ENCODE results near the gene THRA.
A peak's percentile ranks its signal among the peaks of the same experiment; 100 is the strongest.

Gene THRA

DNA sequence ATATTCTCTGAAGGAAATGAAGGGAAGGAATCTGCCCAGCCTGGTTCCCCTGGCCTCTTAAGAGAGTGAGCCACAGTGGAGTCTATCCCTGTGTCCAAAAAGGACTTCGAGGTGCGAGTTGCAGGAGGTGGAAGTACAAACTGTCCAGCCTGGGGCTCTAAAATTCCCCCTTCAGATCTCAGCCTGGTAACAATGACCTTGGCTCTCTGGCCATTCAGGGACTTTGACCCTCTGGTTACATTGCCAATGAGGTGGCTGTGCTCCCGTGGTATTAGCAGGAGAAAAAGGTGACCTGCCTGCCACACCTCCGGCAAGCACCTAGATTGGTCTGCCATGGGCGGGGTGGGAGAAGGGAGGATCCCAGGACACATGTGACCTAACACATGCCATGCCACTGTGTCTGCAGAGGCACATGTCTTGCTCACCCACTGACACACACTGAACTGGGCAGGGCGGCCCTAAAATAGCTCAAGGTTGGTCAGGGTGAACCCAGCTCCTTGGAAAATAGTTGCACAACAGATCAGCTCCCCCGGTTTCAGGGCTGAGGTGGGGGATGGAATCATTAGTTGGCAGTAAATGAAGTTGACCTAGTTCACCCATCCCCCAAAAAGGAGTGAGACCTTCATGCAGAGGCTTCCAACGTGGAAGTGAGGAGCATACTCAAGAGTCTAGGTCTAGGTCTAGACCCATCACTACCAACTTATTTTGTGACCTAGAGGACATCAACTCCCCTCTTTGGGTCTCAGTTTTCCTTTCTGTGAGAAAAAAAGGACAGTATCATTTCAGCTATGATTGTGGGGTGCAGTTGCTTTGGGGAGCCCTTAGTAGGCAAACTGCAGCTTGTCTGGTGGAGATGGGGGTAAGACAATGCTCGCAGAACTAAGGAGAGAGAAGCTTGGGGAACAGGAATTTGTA lies 35.4 kb downstream of the THRA start:
- peak; percentile 40 for DNase-seq (ENCODE audit: low read depth)
- Histone ChIP-seq H3K4me1 (ENCODE audit: control insufficient read depth, insufficient read depth, low read length) (peaks cover 55% of the 10 kb centered on the region), H3K9ac (ENCODE audit: low read length) (peak overlapping the region; percentile 92), H3K36me3 (ENCODE audit: control insufficient read depth, insufficient read depth, low read length, severe bottlenecking) (peaks cover 41% of the 10 kb centered on the region), H3K9me3 (ENCODE audit: control insufficient read depth, low read length) (no peaks in the 10 kb centered on the region), H3K27me3 (replicated peaks; ENCODE audit: control insufficient read depth, insufficient read depth, low read length) (no peaks in the 10 kb centered on the region), H3K4me3 (ENCODE audit: low read length) (peak overlapping the region; percentile 85)

DNA sequence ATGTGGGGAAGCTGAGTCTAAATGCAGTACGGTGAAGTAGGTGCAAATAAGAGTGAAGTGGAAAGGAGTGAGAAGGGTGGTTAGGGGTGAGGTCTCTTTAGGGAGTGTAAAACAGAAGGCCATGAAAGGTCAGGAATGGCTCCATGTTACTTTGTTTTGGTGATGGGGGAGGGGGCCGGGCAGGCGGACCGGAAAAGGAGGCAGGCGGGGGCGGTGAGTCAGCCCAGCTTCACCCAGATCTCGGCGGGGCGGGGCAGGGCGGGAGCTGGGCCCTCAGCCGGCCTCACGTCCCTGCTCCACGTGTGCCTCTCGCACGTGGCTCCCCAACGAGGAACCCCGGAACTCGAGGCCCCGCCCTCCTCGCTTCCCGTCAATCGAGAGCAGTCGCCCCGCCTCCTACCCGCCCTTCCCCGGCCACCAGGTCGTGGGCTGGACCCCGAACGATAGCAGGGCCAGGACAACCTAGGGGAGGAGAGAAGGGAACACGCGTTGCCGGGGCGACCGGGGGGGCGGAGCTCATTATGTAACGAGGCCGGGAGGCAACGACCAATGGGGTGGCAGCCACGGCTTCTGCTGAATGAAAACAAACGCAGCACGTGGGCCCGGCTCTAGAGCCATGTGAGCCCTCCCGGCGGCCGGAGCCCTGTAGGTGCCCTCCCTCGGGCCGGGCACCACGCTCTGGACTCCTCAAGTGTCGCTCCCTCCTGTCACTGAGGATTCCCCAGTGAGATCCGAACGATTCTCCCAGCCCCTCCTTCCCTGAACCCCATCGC lies 36.3 kb downstream of the THRA start:
- DNase-seq (ENCODE audit: low read depth), result peak; percentile 99
- Histone ChIP-seq H3K4me1 (ENCODE audit: control insufficient read depth, insufficient read depth, low read length) (peaks cover 51% of the 10 kb centered on the region), H3K9me3 (ENCODE audit: control insufficient read depth, low read length) (no peaks in the 10 kb centered on the region), H3K27me3 (replicated peaks; ENCODE audit: control insufficient read depth, insufficient read depth, low read length) (no peaks in the 10 kb centered on the region), H3K9ac (ENCODE audit: low read length) (peak overlapping the region; percentile 99), H3K36me3 (ENCODE audit: control insufficient read depth, insufficient read depth, low read length, severe bottlenecking) (peaks cover 33% of the 10 kb centered on the region), H3K4me3 (ENCODE audit: low read length) (peak overlapping the region; percentile 99)

DNA sequence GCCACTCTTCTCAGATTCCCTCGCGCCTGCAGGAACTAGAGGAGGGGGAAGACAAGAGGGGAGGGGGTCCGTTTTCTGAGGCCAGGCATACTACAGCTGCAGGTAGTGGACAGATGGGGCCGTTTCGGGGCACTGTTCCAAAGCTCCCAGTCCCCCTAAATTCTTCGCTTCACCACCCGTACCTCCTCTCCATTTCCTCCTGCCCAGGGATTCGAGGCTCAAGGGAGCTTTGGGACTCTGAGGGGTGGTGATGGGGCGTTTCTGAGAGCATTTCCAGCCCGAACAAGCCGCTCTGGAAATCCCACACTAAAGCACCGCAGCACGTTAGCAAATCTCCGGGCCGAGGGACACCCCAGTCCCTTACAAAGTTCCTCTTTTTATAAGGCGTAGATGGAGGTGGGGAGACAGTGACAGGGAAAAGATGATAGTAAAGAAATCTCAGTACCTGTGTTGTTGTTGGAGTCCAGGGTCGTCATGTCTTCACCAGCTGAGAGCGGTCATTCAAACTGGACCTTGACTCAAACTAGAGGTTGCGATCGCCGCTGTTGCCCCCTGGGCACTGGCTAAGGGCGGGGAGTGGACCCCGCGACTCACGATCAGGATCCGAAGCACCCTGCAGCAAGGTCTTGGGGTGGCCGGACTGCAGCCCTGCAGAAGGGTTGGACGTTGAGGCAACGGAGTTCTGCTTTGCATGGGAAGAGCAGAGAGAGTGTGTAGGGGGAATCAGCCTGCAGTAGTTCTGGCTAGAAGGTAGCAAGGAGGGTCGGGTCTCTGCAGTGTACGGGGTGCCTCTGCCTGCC lies 37.1 kb downstream of the THRA start:
- Histone ChIP-seq H3K27me3 (replicated peaks; ENCODE audit: control insufficient read depth, insufficient read depth, low read length) (no peaks in the 10 kb centered on the region), H3K4me3 (ENCODE audit: low read length) (peak overlapping the region; percentile 99), H3K4me1 (ENCODE audit: control insufficient read depth, insufficient read depth, low read length) (peaks cover 56% of the 10 kb centered on the region), H3K9ac (ENCODE audit: low read length) (peak overlapping the region; percentile 99), H3K9me3 (ENCODE audit: control insufficient read depth, low read length) (no peaks in the 10 kb centered on the region), H3K36me3 (ENCODE audit: control insufficient read depth, insufficient read depth, low read length, severe bottlenecking) (peaks cover 25% of the 10 kb centered on the region)
- DNase-seq (ENCODE audit: low read depth), result peak; percentile 21

DNA sequence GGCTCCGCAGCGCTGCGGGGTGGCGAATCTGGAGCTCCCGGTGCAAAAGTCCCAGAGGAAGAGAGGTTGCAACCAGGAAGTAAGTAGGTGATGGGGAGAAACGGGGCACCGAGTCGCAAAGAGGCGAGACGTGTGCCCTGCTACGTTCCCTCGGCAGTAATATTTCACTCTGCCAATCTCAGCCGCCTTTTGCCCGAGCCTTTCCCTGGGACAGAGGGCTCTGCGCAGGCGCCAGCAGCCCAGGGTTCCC lies 37.6 kb downstream of the THRA start, which contains the start of gene NR1D1:
TSS of gene NR1D1 (minus strand) at position 171 of the 250 bp plus-strand sequence. CDS start 495 bp downstream, outside the sequence.
- Histone ChIP-seq H3K9ac (ENCODE audit: low read length) (peak within 1 kb of the TSS; percentile 99), H3K36me3 (ENCODE audit: control insufficient read depth, insufficient read depth, low read length, severe bottlenecking) (peaks cover 20% of the 10 kb centered on the region), H3K27me3 (replicated peaks; ENCODE audit: control insufficient read depth, insufficient read depth, low read length) (no peaks in the 10 kb centered on the region), H3K4me3 (ENCODE audit: low read length) (peak within 1 kb of the TSS; percentile 99), H3K9me3 (ENCODE audit: control insufficient read depth, low read length) (no peaks in the 10 kb centered on the region), H3K4me1 (ENCODE audit: control insufficient read depth, insufficient read depth, low read length) (peaks cover 60% of the 10 kb centered on the region)
- no peak for DNase-seq (ENCODE audit: low read depth)

DNA sequence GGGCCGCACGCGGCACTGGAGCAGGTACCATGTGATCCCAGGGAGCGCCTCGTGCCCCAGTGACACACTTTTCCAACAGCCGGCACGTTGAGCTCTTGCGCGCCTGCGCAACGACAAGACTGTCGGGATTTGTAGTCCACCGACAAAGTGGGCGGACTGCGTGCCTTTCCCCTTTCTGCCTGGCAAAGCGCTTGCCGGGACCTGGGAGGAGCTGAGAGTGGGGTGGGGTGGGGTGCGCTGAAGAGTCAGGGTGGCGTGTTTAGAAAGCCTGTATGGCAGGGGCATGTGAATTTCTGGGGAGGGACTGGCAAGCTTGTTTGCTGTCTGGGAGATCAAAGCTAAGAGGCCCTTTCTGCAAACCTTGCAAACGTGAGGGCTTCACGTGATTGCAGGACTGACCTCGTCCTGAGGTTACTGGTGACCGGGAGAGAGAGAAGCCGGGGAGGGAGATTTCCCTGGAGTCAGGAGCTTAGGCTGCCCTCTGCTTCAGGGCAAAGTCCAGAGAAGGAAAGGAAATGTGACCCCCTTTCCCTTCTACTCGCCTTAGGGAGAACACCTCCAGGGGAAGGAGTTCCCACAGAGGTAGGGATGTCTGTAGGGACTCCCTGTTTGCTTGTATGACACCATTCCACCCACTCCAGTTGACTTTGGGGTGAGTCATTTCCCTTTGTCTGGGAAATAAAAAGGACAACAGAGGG lies 38.1 kb downstream of the THRA start:
- peak overlapping the region; percentile 99 for H3K4me3 ChIP-seq (ENCODE audit: low read length)
- H3K9me3 ChIP-seq (ENCODE audit: control insufficient read depth, low read length), result no peaks in the 10 kb centered on the region
- peaks cover 16% of the 10 kb centered on the region for H3K36me3 ChIP-seq (ENCODE audit: control insufficient read depth, insufficient read depth, low read length, severe bottlenecking)

DNA sequence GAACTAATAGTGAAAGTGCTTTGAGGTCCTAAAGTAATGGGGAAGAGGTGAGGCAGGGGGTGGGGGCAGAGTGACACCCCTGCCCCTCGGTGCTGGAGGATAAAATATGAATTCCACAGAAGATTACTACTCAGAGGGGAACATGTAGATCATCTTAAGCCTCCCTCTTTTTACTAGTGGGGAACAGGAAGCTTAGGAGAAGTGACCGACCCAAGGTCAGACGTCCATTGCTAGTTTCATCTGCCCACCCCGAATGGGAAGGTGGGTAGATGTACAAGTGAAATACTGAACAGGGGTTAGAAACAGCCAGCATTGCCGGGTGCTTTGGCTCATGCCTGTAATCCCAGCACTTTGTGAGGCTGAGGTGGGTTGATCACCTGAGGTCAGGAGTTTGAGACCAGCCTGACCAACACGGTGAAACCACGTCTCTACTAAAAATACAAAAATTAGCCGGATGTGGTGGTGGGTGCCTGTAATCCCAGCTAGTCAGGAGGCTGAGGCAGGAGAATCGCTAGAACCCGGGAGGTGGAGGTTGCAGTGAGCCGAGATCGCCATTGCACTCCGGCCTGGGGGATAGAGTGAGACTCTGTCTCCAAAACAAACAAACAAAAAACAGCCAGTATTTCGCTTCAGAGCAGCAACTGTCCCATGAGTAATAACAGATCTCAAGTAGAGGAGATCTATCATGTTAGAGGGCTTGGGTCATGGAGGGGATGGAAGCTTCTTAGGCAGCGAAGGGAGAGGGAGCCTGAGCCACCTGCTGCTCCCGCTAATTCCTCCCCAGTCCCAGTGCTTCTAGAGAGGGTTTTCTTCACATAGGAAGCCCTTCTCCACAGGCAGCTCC lies 38.8 kb downstream of the THRA start:
- H3K36me3 ChIP-seq (ENCODE audit: control insufficient read depth, insufficient read depth, low read length, severe bottlenecking), result peaks cover 8% of the 10 kb centered on the region
- H3K4me1 ChIP-seq (ENCODE audit: control insufficient read depth, insufficient read depth, low read length), result peaks cover 60% of the 10 kb centered on the region
- no peak for DNase-seq (ENCODE audit: low read depth)
- H3K4me3 ChIP-seq (ENCODE audit: low read length), result peak overlapping the region; percentile 99
- H3K9ac ChIP-seq (ENCODE audit: low read length), result peak overlapping the region; percentile 81
- H3K27me3 ChIP-seq (replicated peaks; ENCODE audit: control insufficient read depth, insufficient read depth, low read length), result no peaks in the 10 kb centered on the region
- no peaks in the 10 kb centered on the region for H3K9me3 ChIP-seq (ENCODE audit: control insufficient read depth, low read length)

More for the DNA sequence above, 38.1 kb downstream of the THRA start:
- H3K4me1 ChIP-seq (ENCODE audit: control insufficient read depth, insufficient read depth, low read length), result peaks cover 60% of the 10 kb centered on the region
- H3K9ac ChIP-seq (ENCODE audit: low read length), result peak overlapping the region; percentile 99
- peak; percentile 100 for DNase-seq (ENCODE audit: low read depth)
- no peaks in the 10 kb centered on the region for H3K27me3 ChIP-seq (replicated peaks; ENCODE audit: control insufficient read depth, insufficient read depth, low read length)

- no peaks in the 10 kb centered on the region for H3K9me3 ChIP-seq (ENCODE audit: control insufficient read depth, low read length)
- no peak overlapping the region for H3K9ac ChIP-seq (ENCODE audit: low read length)
- DNase-seq (ENCODE audit: low read depth), result no peak
- peaks cover 60% of the 10 kb centered on the region for H3K4me1 ChIP-seq (ENCODE audit: control insufficient read depth, insufficient read depth, low read length)
- H3K36me3 ChIP-seq (ENCODE audit: control insufficient read depth, insufficient read depth, low read length, severe bottlenecking), result no peaks in the 10 kb centered on the region
- no peaks in the 10 kb centered on the region for H3K27me3 ChIP-seq (replicated peaks; ENCODE audit: control insufficient read depth, insufficient read depth, low read length)
- no peak overlapping the region for H3K4me3 ChIP-seq (ENCODE audit: low read length)
Observed at GRCh38 chr17:40103071-40103661, 40.4 kb downstream of the THRA start.

DNA sequence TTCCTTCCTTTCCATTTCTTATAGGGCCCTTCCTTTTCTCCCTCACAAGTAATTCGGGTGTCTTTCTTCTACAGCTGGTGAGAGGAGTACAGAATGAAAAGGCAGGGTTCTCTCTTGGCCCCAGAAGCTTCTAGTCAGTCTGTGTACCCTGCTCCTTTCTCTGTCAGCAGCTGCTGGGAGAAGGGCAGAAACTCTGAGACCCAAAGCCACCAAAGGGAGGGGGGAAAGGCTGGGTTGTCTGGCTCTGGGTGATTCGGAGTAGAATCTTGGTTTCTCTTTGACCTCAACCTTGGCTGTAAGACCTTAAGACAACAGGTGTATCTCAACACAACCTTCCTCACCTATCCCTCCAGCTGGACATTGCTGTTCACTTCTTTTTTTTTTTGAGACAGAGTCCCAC lies 40.9 kb downstream of the THRA start:
- Histone ChIP-seq H3K9ac (ENCODE audit: low read length) (no peak overlapping the region), H3K4me1 (ENCODE audit: control insufficient read depth, insufficient read depth, low read length) (peaks cover 59% of the 10 kb centered on the region), H3K4me3 (ENCODE audit: low read length) (no peak overlapping the region), H3K27me3 (replicated peaks; ENCODE audit: control insufficient read depth, insufficient read depth, low read length) (no peaks in the 10 kb centered on the region), H3K9me3 (ENCODE audit: control insufficient read depth, low read length) (no peaks in the 10 kb centered on the region), H3K36me3 (ENCODE audit: control insufficient read depth, insufficient read depth, low read length, severe bottlenecking) (no peaks in the 10 kb centered on the region)
- no peak for DNase-seq (ENCODE audit: low read depth)

- H3K4me1 ChIP-seq (ENCODE audit: control insufficient read depth, insufficient read depth, low read length), result peaks cover 63% of the 10 kb centered on the region
- H3K27me3 ChIP-seq (replicated peaks; ENCODE audit: control insufficient read depth, insufficient read depth, low read length), result no peaks in the 10 kb centered on the region
- no peak overlapping the region for H3K9ac ChIP-seq (ENCODE audit: low read length)
- no peaks in the 10 kb centered on the region for H3K36me3 ChIP-seq (ENCODE audit: control insufficient read depth, insufficient read depth, low read length, severe bottlenecking)
- DNase-seq (ENCODE audit: low read depth), result no peak
- H3K9me3 ChIP-seq (ENCODE audit: control insufficient read depth, low read length), result no peaks in the 10 kb centered on the region
- H3K4me3 ChIP-seq (ENCODE audit: low read length), result no peak overlapping the region
Observed at GRCh38 chr17:40104594-40105486, 42.1 kb downstream of the THRA start.

Data from adipocyte (in vitro differentiated cells).